ENCODE data around the gene C1orf185. TPM values are rescaled to one million over a fixed set of nuclear protein-coding genes. Genes with fewer than 3 reads are reported as not detected.
"Not testable (repeated sequence)": the region's sequence is repeated elsewhere in the genome, so short reads cannot be mapped to it uniquely, and the experiment has no call there.

Gene C1orf185
- total and polyA plus RNA-seq, 4 donors: not detected

DNA sequence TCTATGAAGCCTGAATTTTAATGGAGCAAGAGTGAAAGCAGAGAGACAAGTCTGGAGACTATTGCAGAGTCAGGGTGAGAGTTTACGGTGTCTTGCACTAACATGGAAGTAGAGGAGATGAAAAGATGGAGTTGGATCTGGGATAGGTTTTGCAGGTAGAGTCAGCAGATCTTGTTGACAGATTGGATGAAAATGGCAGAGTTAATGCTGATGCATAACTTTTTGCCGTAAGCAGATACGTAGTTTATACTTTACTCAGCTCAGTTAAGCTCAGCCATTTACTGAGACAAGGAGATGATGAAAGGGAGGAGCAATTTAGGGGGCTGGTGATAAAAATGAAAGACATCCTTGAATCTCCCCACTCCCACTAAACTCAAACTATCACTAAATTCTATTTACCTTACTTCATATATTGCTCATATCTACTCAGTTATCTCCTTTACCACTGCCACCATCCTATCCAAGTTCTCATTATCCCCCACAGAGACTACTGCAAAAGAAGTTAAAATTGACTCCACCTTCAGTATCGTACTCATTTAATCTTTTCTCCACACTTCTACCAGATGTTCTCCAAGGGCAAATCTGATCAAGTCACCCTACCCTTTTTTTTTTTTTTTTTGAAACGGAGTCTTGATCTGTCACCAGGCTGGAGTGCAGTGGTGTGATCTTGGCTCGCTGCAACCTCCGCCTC, 13.8 kb downstream of the C1orf185 start:
- Histone ChIP-seq H3K9ac (ENCODE audit: low read depth in 1 of 2, low read length in 2 of 2) (no peak overlapping the region), H3K4me1 (ENCODE audit: control insufficient read depth in 4 of 4, insufficient read depth in 4 of 4, low read length in 3 of 4) (peaks cover 0 to 3% (median 0%) of the 10 kb centered on the region in 4 donors), H3K36me3 (ENCODE audit: control insufficient read depth in 4 of 4, insufficient read depth in 3 of 4, low read depth in 1 of 4, low read length in 3 of 4) (no peaks in the 10 kb centered on the region), H3K4me3 (ENCODE audit: low read depth in 1 of 3, low read length in 3 of 3) (no peak overlapping the region), H3K27ac (ENCODE audit: low read depth in 1 of 2, low read length in 2 of 2) (no peak overlapping the region), H3K27me3 (ENCODE audit: control insufficient read depth in 4 of 4, insufficient read depth in 4 of 4, low read length in 3 of 4) (no peaks in the 10 kb centered on the region), H3K9me3 (ENCODE audit: control insufficient read depth in 4 of 4, low read length in 3 of 4) (no peaks in the 10 kb centered on the region)
- no peak for DNase-seq (ENCODE audit: low spot score)
- WGBS: 91% methylated on average over 7 of the region's 7 CpGs
- no peak for TF ChIP-seq NR2F2 (IDR thresholded peaks at IDR 0.05)

GRCh38 chr1:51119331-51119730, 17.3 kb downstream of the C1orf185 start:
- Histone ChIP-seq H3K27ac (ENCODE audit: low read depth in 1 of 2, low read length in 2 of 2) (no peak overlapping the region), H3K4me1 (ENCODE audit: control insufficient read depth in 4 of 4, insufficient read depth in 4 of 4, low read length in 3 of 4) (peaks cover 0 to 3% (median 0%) of the 10 kb centered on the region in 4 donors), H3K9ac (ENCODE audit: low read depth in 1 of 2, low read length in 2 of 2) (no peak overlapping the region), H3K9me3 (ENCODE audit: control insufficient read depth in 4 of 4, low read length in 3 of 4) (peaks cover 0 to 2% (median 0%) of the 10 kb centered on the region in 4 donors), H3K27me3 (ENCODE audit: control insufficient read depth in 4 of 4, insufficient read depth in 4 of 4, low read length in 3 of 4) (no peaks in the 10 kb centered on the region), H3K4me3 (ENCODE audit: low read depth in 1 of 3, low read length in 3 of 3) (no peak overlapping the region), H3K36me3 (ENCODE audit: control insufficient read depth in 4 of 4, insufficient read depth in 3 of 4, low read depth in 1 of 4, low read length in 3 of 4) (no peaks in the 10 kb centered on the region)
- no peak for DNase-seq (ENCODE audit: low spot score)
- 42% methylated on average over 3 of the region's 3 CpGs for WGBS
- no peak for TF ChIP-seq EGR1 (IDR thresholded peaks at IDR 0.05; ENCODE audit: low read depth in 2 of 2)
- TF ChIP-seq YY1 (IDR thresholded peaks at IDR 0.05): no peak
- TF ChIP-seq ZBTB33 (IDR thresholded peaks at IDR 0.05): no peak

DNA sequence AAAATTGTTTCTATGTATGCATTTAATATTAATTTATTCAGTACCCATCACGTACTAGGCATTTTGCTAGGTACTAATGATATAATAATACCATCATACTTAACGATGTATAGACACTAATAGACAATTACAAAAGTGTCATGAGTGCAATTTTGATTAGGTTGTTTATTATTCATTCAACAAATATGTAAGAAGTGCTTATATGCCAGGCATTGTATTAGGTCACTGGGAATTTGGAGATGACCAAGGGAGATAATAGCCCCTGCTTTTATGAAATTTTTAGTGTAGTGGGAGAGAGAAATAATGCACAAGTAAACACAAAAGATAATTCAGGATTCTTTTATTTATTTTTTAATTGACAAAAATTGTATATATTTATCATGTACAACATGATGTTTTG, 18.6 kb downstream of the C1orf185 start:
- H3K36me3 ChIP-seq (ENCODE audit: control insufficient read depth in 4 of 4, insufficient read depth in 3 of 4, low read depth in 1 of 4, low read length in 3 of 4): no peaks in the 10 kb centered on the region
- H3K4me1 ChIP-seq (ENCODE audit: control insufficient read depth in 4 of 4, insufficient read depth in 4 of 4, low read length in 3 of 4): peaks cover 0 to 3% (median 0%) of the 10 kb centered on the region in 4 donors
- H3K27ac ChIP-seq (ENCODE audit: low read depth in 1 of 2, low read length in 2 of 2): no peak overlapping the region
- DNase-seq (ENCODE audit: low spot score): no peak
- peaks cover 0 to 2% (median 0%) of the 10 kb centered on the region in 4 donors for H3K9me3 ChIP-seq (ENCODE audit: control insufficient read depth in 4 of 4, low read length in 3 of 4)
- no peak overlapping the region for H3K9ac ChIP-seq (ENCODE audit: low read depth in 1 of 2, low read length in 2 of 2)
- 81% methylated on average over 2 of the region's 2 CpGs for WGBS
- no peak overlapping the region for H3K4me3 ChIP-seq (ENCODE audit: low read depth in 1 of 3, low read length in 3 of 3)
- no peaks in the 10 kb centered on the region for H3K27me3 ChIP-seq (ENCODE audit: control insufficient read depth in 4 of 4, insufficient read depth in 4 of 4, low read length in 3 of 4)
- TF ChIP-seq ZBTB33 (IDR thresholded peaks at IDR 0.05): no peak

- 91% methylated on average over 7 of the region's 7 CpGs for WGBS
- H3K9me3 ChIP-seq (ENCODE audit: control insufficient read depth in 4 of 4, low read length in 3 of 4); H3K4me3 ChIP-seq (ENCODE audit: low read depth in 1 of 3, low read length in 3 of 3); H3K27me3 ChIP-seq (ENCODE audit: control insufficient read depth in 4 of 4, insufficient read depth in 4 of 4, low read length in 3 of 4); H3K4me1 ChIP-seq (ENCODE audit: control insufficient read depth in 4 of 4, insufficient read depth in 4 of 4, low read length in 3 of 4); DNase-seq (ENCODE audit: low spot score); H3K36me3 ChIP-seq (ENCODE audit: control insufficient read depth in 4 of 4, insufficient read depth in 3 of 4, low read depth in 1 of 4, low read length in 3 of 4); H3K27ac ChIP-seq (ENCODE audit: low read depth in 1 of 2, low read length in 2 of 2); H3K9ac ChIP-seq (ENCODE audit: low read depth in 1 of 2, low read length in 2 of 2): not testable (repeated sequence)
Observed at GRCh38 chr1:51127152-51127551, 25.1 kb downstream of the C1orf185 start.
